GM12875 (cell line): ENCODE measurements around the gene PLEKHM3.

ENCODE experiments used
- H3K4me3 ChIP-seq: one replicate; pipeline ENCODE4 v1.5.1; 2011; ENCODE audit warnings: low read depth, low read length, control low read depth
- TF ChIP-seq, protein P1 (sequence below): IDR thresholded peaks from 2 replicates; pipeline ENCODE4 v1.5.1; 2011; ENCODE audit warnings: low read depth, mild to moderate bottlenecking, control low read depth, inconsistent platforms, low read length, moderate library complexity, borderline replicate concordance; ENCODE audit not compliant: insufficient read depth

PLEKHM3 gene

DNA sequence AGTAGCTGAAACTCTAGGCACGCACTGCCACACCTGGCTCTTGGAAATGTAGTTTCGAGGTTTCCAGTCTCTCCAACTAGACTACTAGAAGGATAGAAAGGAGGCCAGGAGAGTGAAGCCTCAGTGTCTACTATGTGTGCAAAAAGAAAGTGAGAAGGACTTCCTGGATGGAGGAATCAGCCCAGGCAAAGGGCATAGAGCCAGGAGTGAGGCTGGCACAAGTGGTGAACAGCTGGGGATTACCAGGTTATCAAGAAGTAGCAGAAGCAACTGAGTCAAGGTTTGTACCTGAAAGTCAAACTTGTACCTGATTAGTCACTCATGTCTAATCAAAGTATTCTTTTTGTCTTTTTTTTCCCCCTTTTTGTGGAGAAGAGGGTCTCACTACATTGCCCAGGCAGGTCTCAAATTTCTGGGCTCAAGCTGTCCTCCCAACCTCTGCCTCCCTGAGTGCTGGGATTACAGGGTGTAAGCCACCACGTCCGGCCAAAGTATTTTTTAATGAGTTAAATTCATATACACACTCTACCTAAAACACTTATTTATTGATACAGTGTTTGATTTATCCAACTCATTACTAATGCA is 246.9 kb downstream of the PLEKHM3 start:
- no peak overlapping the region for H3K4me3 ChIP-seq
- TF ChIP-seq, protein P1, sequence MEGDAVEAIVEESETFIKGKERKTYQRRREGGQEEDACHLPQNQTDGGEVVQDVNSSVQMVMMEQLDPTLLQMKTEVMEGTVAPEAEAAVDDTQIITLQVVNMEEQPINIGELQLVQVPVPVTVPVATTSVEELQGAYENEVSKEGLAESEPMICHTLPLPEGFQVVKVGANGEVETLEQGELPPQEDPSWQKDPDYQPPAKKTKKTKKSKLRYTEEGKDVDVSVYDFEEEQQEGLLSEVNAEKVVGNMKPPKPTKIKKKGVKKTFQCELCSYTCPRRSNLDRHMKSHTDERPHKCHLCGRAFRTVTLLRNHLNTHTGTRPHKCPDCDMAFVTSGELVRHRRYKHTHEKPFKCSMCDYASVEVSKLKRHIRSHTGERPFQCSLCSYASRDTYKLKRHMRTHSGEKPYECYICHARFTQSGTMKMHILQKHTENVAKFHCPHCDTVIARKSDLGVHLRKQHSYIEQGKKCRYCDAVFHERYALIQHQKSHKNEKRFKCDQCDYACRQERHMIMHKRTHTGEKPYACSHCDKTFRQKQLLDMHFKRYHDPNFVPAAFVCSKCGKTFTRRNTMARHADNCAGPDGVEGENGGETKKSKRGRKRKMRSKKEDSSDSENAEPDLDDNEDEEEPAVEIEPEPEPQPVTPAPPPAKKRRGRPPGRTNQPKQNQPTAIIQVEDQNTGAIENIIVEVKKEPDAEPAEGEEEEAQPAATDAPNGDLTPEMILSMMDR: no peak

DNA sequence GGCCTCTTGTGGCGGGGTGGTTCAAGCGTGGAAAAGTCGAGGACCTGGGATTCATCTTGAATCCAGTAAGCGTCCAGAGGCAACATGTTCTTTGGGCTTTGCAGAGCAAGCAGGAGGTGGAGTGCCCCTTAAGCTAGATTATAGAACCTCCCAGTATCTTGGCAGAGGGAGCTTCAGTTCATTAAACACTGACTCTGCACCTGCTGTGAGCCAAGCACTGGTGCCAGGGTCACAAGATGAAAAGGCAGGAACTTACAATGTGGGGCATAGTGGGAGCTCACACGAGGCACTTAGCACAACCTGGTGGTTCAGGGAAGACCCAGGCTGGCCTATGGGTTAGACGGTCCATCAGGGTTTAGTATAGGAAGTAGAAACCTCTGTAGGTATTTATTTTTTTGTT is 248.2 kb downstream of the PLEKHM3 start:
- no peak overlapping the region for H3K4me3 ChIP-seq
- TF ChIP-seq, protein P1: no peak

DNA sequence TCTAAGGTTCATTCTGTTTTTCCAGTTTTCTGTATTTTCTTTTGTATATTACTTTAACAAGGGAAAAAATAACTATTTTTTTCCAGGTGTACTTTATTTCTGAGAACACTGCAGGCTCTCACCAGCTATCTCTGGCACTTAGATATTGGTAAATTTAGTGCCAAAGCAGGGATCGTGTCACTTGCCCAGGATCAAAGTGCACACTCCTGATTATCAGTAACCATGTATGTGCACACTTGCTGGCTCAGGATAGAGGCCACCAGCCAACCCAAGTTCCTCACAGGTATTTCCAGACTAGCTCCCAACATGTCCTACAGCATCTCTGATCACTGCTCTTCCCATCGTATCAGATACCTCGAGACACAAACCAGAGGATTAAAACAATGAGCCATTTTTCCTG is 249.9 kb downstream of the PLEKHM3 start:
- TF ChIP-seq, protein P1: no peak
- no peak overlapping the region for H3K4me3 ChIP-seq

DNA sequence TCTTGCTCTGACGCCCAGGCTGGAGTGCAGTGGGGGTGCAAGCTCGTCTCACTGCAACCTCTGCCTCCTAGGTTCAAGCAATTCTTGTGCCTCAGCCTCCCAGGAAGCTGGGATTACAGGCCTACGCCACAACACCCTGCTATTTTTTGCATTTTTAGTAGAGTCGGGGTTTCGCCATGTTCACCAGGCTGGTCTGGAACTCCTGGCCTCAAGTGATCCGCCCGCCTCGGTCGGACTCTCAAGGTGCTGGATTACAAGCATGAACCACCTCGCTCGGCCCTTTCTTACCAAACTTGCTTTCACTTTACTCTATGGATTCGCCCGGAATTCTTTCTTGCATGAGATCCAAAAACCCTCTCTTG is 252.5 kb downstream of the PLEKHM3 start:
- TF ChIP-seq, protein P1: no peak
- no peak overlapping the region for H3K4me3 ChIP-seq

DNA sequence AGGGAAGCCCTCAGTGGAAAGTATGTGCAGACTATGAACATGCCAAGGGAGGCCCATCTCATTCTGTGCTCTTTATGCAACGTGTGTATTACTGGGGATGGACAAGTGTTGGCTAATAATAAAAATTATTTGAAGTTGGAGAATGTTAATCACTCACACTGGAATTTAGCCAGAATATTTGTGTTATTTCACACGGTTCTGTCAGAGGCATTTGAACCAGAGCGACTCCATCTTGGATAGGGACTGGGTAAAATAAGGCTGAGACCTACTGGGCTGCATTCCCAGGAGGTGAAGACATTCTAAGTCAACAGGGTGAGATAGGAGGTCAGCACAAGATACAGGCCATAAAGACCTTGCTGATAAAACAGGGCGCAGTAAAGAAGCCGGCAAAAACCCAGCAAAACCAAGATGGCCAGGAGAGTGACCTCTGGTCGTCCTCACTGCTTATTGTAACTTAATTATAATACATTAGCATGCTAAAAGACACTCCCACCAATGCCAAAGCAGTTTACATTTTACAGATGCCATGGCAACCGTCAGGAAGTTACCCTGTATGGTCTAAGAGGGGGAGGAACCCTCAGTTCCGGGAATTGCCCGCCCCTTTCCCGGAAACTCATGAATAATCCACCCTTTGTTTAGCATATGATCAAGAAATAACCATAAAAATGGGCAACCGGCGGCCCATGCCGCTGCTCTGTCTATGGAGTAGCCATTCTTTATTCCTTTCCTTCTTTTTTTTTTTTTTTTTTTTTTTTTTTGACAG is 253.1 kb downstream of the PLEKHM3 start:
- TF ChIP-seq, protein P1: no peak
- no peak overlapping the region for H3K4me3 ChIP-seq

DNA sequence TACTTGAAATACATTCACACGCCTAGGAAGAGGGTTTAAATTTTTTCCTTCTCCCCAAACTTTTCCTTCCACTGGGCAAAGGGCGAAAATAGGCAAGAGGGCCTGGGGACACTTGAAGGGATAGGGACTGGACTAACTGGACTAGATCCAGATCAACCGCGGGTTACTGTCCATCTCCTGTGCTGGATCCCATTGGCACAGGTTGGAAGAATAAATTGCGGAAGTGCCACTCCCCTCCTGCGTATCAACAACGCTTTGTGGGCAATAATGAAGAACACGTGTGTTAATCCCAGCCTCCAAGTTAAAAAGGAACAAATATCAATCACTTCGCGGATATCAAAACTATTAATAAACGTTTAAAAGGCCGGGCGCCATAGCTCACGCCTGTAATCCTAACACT is 253.9 kb downstream of the PLEKHM3 start:
- TF ChIP-seq, protein P1: no peak
- H3K4me3 ChIP-seq: no peak overlapping the region
